ENCODE data around the gene LSP1. TPM values are rescaled to one million over a fixed set of nuclear protein-coding genes. Genes with fewer than 3 reads are reported as not detected.

LSP1 gene
- total RNA-seq, 2 experiments from 2014 or later, result 232 to 303 TPM

GRCh38 chr11:1906611-1907423 lies 53.9 kb downstream of the LSP1 start:
- H3K9me2 ChIP-seq (ENCODE audit: insufficient read depth, low read length), result no peaks in the 10 kb centered on the region
- no peak for DNase-seq (ENCODE audit: low spot score)
- intact Hi-C loops (cut with micrococcal nuclease; ENCODE audit: unreplicated experiment), result no loop called here
- no peaks in the 10 kb centered on the region for H3K9me3 ChIP-seq (ENCODE audit: low read length)
- ChIA-PET CTCF (ENCODE audit: unreplicated experiment) (no interaction called here), POLR2A (interaction anchor here (0.6 kb wide), 1 partner anchor 10 kb away, joined by 3 read pairs; no protein-coding TSS in a partner anchor)
- H3K79me2 ChIP-seq (ENCODE audit: insufficient read depth, low read depth, low read length), result no peaks in the 10 kb centered on the region
- no peaks in the 10 kb centered on the region for H3K4me1 ChIP-seq (ENCODE audit: insufficient read depth, low read length, poor library complexity, severe bottlenecking)
- H2AFZ ChIP-seq (ENCODE audit: low read length), result no peak overlapping the region
- H3K27ac ChIP-seq (ENCODE audit: low read depth, low read length, poor library complexity, severe bottlenecking), result no peak overlapping the region
- TF ChIP-seq CTCF (conservative IDR thresholded peaks at IDR 0.05; ENCODE audit: low read length), result no peak
- TF ChIP-seq EZH2phosphoT487 (IDR thresholded peaks at IDR 0.05; ENCODE audit: borderline replicate concordance, low read depth, low read length), result no peak
- H3K36me3 ChIP-seq (ENCODE audit: insufficient read depth, low read length), result no peaks in the 10 kb centered on the region
- H3K4me2 ChIP-seq (ENCODE audit: low read length), result no peak overlapping the region
- BruUV-seq (replicated peaks), result no TSS peak
- no peaks in the 10 kb centered on the region for H4K20me1 ChIP-seq (ENCODE audit: insufficient read depth, low read length)
- no peak overlapping the region for H3K4me3 ChIP-seq (ENCODE audit: low read depth, low read length, poor library complexity, severe bottlenecking)

GRCh38 chr11:1908618-1909017 lies 55.7 kb downstream of the LSP1 start:
- TF ChIP-seq CTCF (conservative IDR thresholded peaks at IDR 0.05; ENCODE audit: low read length) (no peak), EZH2phosphoT487 (IDR thresholded peaks at IDR 0.05; ENCODE audit: borderline replicate concordance, low read depth, low read length) (no peak)

GRCh38 chr11:1909524-1909923 lies 56.6 kb downstream of the LSP1 start:
- H3K4me2 ChIP-seq (ENCODE audit: low read length), result no peak overlapping the region
- H4K20me1 ChIP-seq (ENCODE audit: insufficient read depth, low read length), result no peaks in the 10 kb centered on the region
- TF ChIP-seq CTCF (conservative IDR thresholded peaks at IDR 0.05; ENCODE audit: low read length) (no peak), EZH2phosphoT487 (IDR thresholded peaks at IDR 0.05; ENCODE audit: borderline replicate concordance, low read depth, low read length) (no peak)
- no peak overlapping the region for H3K4me3 ChIP-seq (ENCODE audit: low read depth, low read length, poor library complexity, severe bottlenecking)
- no peaks in the 10 kb centered on the region for H3K9me3 ChIP-seq (ENCODE audit: low read length)
- H3K4me1 ChIP-seq (ENCODE audit: insufficient read depth, low read length, poor library complexity, severe bottlenecking), result no peaks in the 10 kb centered on the region
- no peak for DNase-seq (ENCODE audit: low spot score)
- BruUV-seq (replicated peaks), result no TSS peak
- no peak overlapping the region for H3K27ac ChIP-seq (ENCODE audit: low read depth, low read length, poor library complexity, severe bottlenecking)
- no peak overlapping the region for H2AFZ ChIP-seq (ENCODE audit: low read length)
- ChIA-PET CTCF (ENCODE audit: unreplicated experiment) (no interaction called here), POLR2A (no interaction called here)
- no peaks in the 10 kb centered on the region for H3K9me2 ChIP-seq (ENCODE audit: insufficient read depth, low read length)
- no peaks in the 10 kb centered on the region for H3K79me2 ChIP-seq (ENCODE audit: insufficient read depth, low read depth, low read length)
- no peaks in the 10 kb centered on the region for H3K36me3 ChIP-seq (ENCODE audit: insufficient read depth, low read length)
- intact Hi-C loops (cut with micrococcal nuclease; ENCODE audit: unreplicated experiment), result no loop called here

More at GRCh38 chr11:1908618-1909017, 55.7 kb downstream of the LSP1 start:
- Histone ChIP-seq H3K27ac (ENCODE audit: low read depth, low read length, poor library complexity, severe bottlenecking) (no peak overlapping the region), H3K4me3 (ENCODE audit: low read depth, low read length, poor library complexity, severe bottlenecking) (no peak overlapping the region), H3K4me2 (ENCODE audit: low read length) (no peak overlapping the region), H3K79me2 (ENCODE audit: insufficient read depth, low read depth, low read length) (no peaks in the 10 kb centered on the region), H4K20me1 (ENCODE audit: insufficient read depth, low read length) (no peaks in the 10 kb centered on the region), H3K4me1 (ENCODE audit: insufficient read depth, low read length, poor library complexity, severe bottlenecking) (no peaks in the 10 kb centered on the region), H3K9me2 (ENCODE audit: insufficient read depth, low read length) (no peaks in the 10 kb centered on the region), H3K36me3 (ENCODE audit: insufficient read depth, low read length) (no peaks in the 10 kb centered on the region), H2AFZ (ENCODE audit: low read length) (no peak overlapping the region), H3K9me3 (ENCODE audit: low read length) (no peaks in the 10 kb centered on the region)
- no peak for DNase-seq (ENCODE audit: low spot score)
- BruUV-seq (replicated peaks), result no TSS peak
- ChIA-PET CTCF (ENCODE audit: unreplicated experiment) (no interaction called here), POLR2A (no interaction called here)
- intact Hi-C loops (cut with micrococcal nuclease; ENCODE audit: unreplicated experiment), result no loop called here
